ENCODE data around the gene ATG9B. TPM values are rescaled to one million over a fixed set of nuclear protein-coding genes. Genes with fewer than 3 reads are reported as not detected.

Gene ATG9B
- total and polyA plus RNA-seq, 9 of the 15 experiments (the other 6 are each of a cell fraction or from before 2014, with no cell fraction given): 0.29 to 8.0 (median 2.1) TPM

DNA sequence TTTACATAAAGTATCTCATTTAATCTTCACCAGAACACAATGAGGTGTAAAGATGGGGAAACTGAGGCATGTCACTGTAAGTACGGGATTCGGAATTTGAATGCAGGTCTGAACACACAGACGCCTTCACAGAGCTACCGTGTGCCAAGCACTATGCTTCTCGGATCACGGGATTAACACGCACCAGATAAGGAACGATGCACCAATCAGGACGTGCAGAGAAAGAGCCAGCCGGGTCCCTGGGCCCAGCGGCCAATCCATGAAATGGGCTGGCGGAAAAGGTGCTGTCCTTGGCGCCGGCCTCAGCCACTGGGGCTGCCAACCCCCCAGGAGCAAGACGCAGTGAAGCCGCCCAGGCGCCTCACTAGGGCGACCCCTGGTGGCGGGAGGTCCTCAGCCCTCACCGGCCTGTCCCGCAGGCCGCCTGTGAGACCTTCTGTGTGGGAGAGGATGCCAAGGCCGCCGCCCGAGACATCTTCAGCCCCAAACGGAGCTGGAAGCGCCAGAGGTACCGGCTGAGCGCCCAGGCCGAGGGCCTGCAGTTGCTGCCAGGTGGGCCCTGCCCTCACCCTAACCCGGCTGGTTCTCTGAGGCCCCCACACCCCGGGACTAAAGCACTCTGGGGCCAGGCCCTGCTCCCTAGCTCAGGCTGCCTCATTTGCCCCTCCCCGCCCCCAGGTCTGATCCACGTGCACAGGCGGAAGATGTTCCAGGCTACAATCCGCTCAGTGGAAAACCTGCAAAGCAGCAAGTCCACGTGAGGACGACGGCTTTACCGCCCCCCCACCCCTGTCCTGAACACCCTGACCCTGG, 15.6 kb downstream of the ATG9B start (continued):
- no peak for TF ChIP-seq ILK (tag; IDR thresholded peaks at IDR 0.05; ENCODE audit: borderline replicate concordance, low read depth)
- no peak for TF ChIP-seq CBX8 (IDR thresholded peaks at IDR 0.05; ENCODE audit: borderline replicate concordance, extremely low read depth, low read depth, low read length, poor library complexity, severe bottlenecking)
- no peak for TF ChIP-seq ZNF408 (CRISPR knock-in tag; IDR thresholded peaks at IDR 0.05; ENCODE audit: low read depth)
- TF ChIP-seq FOXJ2 (tag; IDR thresholded peaks at IDR 0.05): peak; percentile 80
- no peak for TF ChIP-seq ZNF699 (CRISPR knock-in tag; IDR thresholded peaks at IDR 0.05; ENCODE audit: insufficient replicate concordance)
- no peak for TF ChIP-seq HDAC8 (tag; IDR thresholded peaks at IDR 0.05)
- TF ChIP-seq, protein P1, sequence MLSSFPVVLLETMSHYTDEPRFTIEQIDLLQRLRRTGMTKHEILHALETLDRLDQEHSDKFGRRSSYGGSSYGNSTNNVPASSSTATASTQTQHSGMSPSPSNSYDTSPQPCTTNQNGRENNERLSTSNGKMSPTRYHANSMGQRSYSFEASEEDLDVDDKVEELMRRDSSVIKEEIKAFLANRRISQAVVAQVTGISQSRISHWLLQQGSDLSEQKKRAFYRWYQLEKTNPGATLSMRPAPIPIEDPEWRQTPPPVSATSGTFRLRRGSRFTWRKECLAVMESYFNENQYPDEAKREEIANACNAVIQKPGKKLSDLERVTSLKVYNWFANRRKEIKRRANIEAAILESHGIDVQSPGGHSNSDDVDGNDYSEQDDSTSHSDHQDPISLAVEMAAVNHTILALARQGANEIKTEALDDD (IDR thresholded peaks at IDR 0.05): no peak
- TF ChIP-seq YY1 (IDR thresholded peaks at IDR 0.05; ENCODE audit: borderline replicate concordance in 1 of 3, control insufficient read depth in 1 of 3, extremely low read depth in 1 of 3, insufficient read depth in 3 of 3, insufficient read length in 1 of 3, insufficient replicate concordance in 2 of 3, low read depth in 1 of 3, low read length in 2 of 3): peak in 2 of 3 experiments; percentile 83 to 86
- no peak for TF ChIP-seq ETS2 (tag; IDR thresholded peaks at IDR 0.05; ENCODE audit: borderline replicate concordance, poor library complexity, severe bottlenecking)
- TF ChIP-seq, protein P2, sequence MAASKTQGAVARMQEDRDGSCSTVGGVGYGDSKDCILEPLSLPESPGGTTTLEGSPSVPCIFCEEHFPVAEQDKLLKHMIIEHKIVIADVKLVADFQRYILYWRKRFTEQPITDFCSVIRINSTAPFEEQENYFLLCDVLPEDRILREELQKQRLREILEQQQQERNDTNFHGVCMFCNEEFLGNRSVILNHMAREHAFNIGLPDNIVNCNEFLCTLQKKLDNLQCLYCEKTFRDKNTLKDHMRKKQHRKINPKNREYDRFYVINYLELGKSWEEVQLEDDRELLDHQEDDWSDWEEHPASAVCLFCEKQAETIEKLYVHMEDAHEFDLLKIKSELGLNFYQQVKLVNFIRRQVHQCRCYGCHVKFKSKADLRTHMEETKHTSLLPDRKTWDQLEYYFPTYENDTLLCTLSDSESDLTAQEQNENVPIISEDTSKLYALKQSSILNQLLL (CRISPR knock-in tag; IDR thresholded peaks at IDR 0.05; ENCODE audit: borderline replicate concordance): no peak
- peak; percentile 86 for TF ChIP-seq ZNF644 (tag; IDR thresholded peaks at IDR 0.05; ENCODE audit: low read depth)
- no peak for TF ChIP-seq SETDB1 (IDR thresholded peaks at IDR 0.05; ENCODE audit: low read length)
- no peak for TF ChIP-seq CBFA2T3 (IDR thresholded peaks at IDR 0.05)
- peak; percentile 89 for TF ChIP-seq SMC3 (conservative IDR thresholded peaks at IDR 0.05; ENCODE audit: insufficient read depth, low read depth, low read length)
- peak; percentile 89 for TF ChIP-seq L3MBTL2 (IDR thresholded peaks at IDR 0.05)
- TF ChIP-seq, protein P3, sequence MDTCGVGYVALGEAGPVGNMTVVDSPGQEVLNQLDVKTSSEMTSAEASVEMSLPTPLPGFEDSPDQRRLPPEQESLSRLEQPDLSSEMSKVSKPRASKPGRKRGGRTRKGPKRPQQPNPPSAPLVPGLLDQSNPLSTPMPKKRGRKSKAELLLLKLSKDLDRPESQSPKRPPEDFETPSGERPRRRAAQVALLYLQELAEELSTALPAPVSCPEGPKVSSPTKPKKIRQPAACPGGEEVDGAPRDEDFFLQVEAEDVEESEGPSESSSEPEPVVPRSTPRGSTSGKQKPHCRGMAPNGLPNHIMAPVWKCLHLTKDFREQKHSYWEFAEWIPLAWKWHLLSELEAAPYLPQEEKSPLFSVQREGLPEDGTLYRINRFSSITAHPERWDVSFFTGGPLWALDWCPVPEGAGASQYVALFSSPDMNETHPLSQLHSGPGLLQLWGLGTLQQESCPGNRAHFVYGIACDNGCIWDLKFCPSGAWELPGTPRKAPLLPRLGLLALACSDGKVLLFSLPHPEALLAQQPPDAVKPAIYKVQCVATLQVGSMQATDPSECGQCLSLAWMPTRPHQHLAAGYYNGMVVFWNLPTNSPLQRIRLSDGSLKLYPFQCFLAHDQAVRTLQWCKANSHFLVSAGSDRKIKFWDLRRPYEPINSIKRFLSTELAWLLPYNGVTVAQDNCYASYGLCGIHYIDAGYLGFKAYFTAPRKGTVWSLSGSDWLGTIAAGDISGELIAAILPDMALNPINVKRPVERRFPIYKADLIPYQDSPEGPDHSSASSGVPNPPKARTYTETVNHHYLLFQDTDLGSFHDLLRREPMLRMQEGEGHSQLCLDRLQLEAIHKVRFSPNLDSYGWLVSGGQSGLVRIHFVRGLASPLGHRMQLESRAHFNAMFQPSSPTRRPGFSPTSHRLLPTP (IDR thresholded peaks at IDR 0.05; ENCODE audit: borderline replicate concordance, extremely low read depth, insufficient read length): no peak
- peak; percentile 70; the same call in 1 of the 2 replicates for TF ChIP-seq MBD2 (IDR thresholded peaks at IDR 0.05; ENCODE audit: borderline replicate concordance, low read depth)
- no peak for TF ChIP-seq CREBBP (IDR thresholded peaks at IDR 0.05; ENCODE audit: low read depth, low read length)
- TF ChIP-seq NFXL1 (CRISPR knock-in tag; IDR thresholded peaks at IDR 0.05): peak; percentile 64; the same call in 1 of the 2 replicates
- TF ChIP-seq HDAC6 (IDR thresholded peaks at IDR 0.05; ENCODE audit: low read depth, low read length): no peak
